Right lobe of liver (tissue), 6 donors: ENCODE data around the gene CEPT1. TPM values are rescaled to one million over a fixed set of nuclear protein-coding genes. Genes with fewer than 3 reads are reported as not detected.
A peak's percentile ranks its signal among the peaks of the same experiment; 100 is the strongest.

Source experiments
- ATAC-seq, 4 donors: fragments of 200-7000 bp; cut with Tn5 transposase; one replicate each; pipeline ENCODE4 v1.9.1; 2020; ENCODE audit warnings: mild to moderate bottlenecking in 4 of 4, moderate library complexity in 4 of 4
- DNase-seq, 3 donors: peaks; one replicate each; pipeline ENCODE4 v3.0.0-alpha.2; 2020
- H3K27ac ChIP-seq, 3 donors: fragments of 200-600 bp; one replicate each; pipeline ENCODE4 v1.8.0; 2022
- H3K27me3 ChIP-seq, 2 donors: fragments of 200-600 bp; one replicate each; pipeline ENCODE4 v1.8.0; 2022
- H3K36me3 ChIP-seq, 4 donors: fragments of 200-600 bp; sonication (generic) in 1 of 4; one replicate each; pipeline versions ENCODE4 v1.5.1 to v1.8.0; 2017 to 2022; ENCODE audit warnings: control low read depth in 1 of 4
- H3K4me1 ChIP-seq, 4 donors: fragments of 200-600 bp; sonication (generic) in 1 of 4; one replicate each; pipeline versions ENCODE4 v1.5.1 to v1.8.0; 2017 to 2022; ENCODE audit warnings: control low read depth in 1 of 4
- H3K4me3 ChIP-seq, 3 donors: fragments of 200-600 bp; one replicate each; pipeline ENCODE4 v1.8.0; 2022
- H3K9me3 ChIP-seq, 4 donors: fragments of 200-600 bp; sonication (generic) in 1 of 4; one replicate each; pipeline versions ENCODE4 v1.5.1 to v1.8.0; 2017 to 2022; ENCODE audit warnings: control low read depth in 1 of 4
- CTCF ChIP-seq, 4 donors: fragments of 200-600 bp in 3 of 4; fragments of 450-650 bp in 1 of 4; IDR thresholded peaks; one replicate each; pipeline versions ENCODE4 v1.5.1 to v1.8.0; 2016 to 2022; ENCODE audit warnings: antibody characterized with exemption in 4 of 4, mild to moderate bottlenecking in 2 of 4
- POLR2A ChIP-seq: fragments of 450-650 bp; IDR thresholded peaks from one replicate; pipeline ENCODE4 v1.6.1; 2017; ENCODE audit warnings: antibody characterized with exemption, mild to moderate bottlenecking
- WGBS: methylation state at CpG from one replicate; pipeline ENCODE4 v1.1.6; 2018; ENCODE audit warnings: low coverage, low lambda C conversion rate; ENCODE audit not compliant: insufficient coverage; ENCODE audit errors: missing lambda C conversion rate; 5-methylcytosine and 5-hydroxymethylcytosine counted together
- intact Hi-C, 2 donors: fragments of 100-400 bp; cut with DNase I; formaldehyde crosslinking; loops; one replicate each; pipeline versions ENCODE4 v1.11.2 to v1.14.1; 2022
- total RNA-seq, 6 experiments: library from RNA; depleted of rRNA in 2 of 6; stranded (reverse); fragments of >200 nt in 2 of 6; fragmentation: NEBNext Ultra II Directional in 3 of 6; extraction: Animal tissue kit (Norgen Biotek cat#: 25700) in 3 of 6; gene quantifications; one replicate each; pipeline versions ENCODE4 v1.1.0 to v1.2.4, GENCODE V29; 2016 to 2023
- donor health status: DM: no; HTN: yes; CAD: no.
- donor health status: DM: no; HTN: no; CAD: no.
- donor health status: DM: no; HTN: no; CAD: no.
- donor health status: DM: no; HTN: yes; CAD: no.
- donor health status: DM: no; HTN: yes; CAD: no.

The CEPT1 gene
- total RNA-seq, 6 experiments from 2014 or later = 21.9 to 35.0 (median 27.8) TPM

GRCh38 chr1:111161843-111162487, 21.9 kb downstream of the CEPT1 start:
- intact Hi-C loops = no loop called here
- Histone ChIP-seq H3K9me3 (no peaks in the 10 kb centered on the region), H3K4me3 (no peak overlapping the region), H3K4me1 (no peaks in the 10 kb centered on the region), H3K27ac (no peak overlapping the region), H3K27me3 (no peaks in the 10 kb centered on the region), H3K36me3 (peaks cover 0 to 16% (median 5%) of the 10 kb centered on the region in 4 donors)
- no peak for DNase-seq
- TF ChIP-seq POLR2A (no peak), CTCF (IDR thresholded peaks at IDR 0.05) (no peak)
- peak in 3 of 4 donors; percentile 20 to 50 (median 49) for ATAC-seq
- WGBS = 25% methylated on average over 1 of the region's 1 CpG

- ATAC-seq = no peak
- DNase-seq = no peak
- Histone ChIP-seq H3K4me1 (no peaks in the 10 kb centered on the region), H3K27ac (no peak overlapping the region), H3K9me3 (no peaks in the 10 kb centered on the region), H3K36me3 (peaks cover 0 to 19% (median 5%) of the 10 kb centered on the region in 4 donors), H3K4me3 (no peak overlapping the region), H3K27me3 (no peaks in the 10 kb centered on the region)
- 100% methylated on average over 2 of the region's 2 CpGs for WGBS
- TF ChIP-seq POLR2A = no peak
- TF ChIP-seq CTCF (IDR thresholded peaks at IDR 0.05) = no peak
- intact Hi-C loops = no loop called here
Measured at GRCh38 chr1:111162488-111162880, 22.5 kb downstream of the CEPT1 start.

- no peak overlapping the region for H3K27ac ChIP-seq
- 94% methylated on average over 4 of the region's 4 CpGs for WGBS
- H3K36me3 ChIP-seq = peaks cover 0 to 19% (median 7%) of the 10 kb centered on the region in 4 donors
- H3K4me3 ChIP-seq = no peak overlapping the region
- no peaks in the 10 kb centered on the region for H3K27me3 ChIP-seq
- intact Hi-C loops = no loop called here
- no peak for DNase-seq
- H3K4me1 ChIP-seq = no peaks in the 10 kb centered on the region
- TF ChIP-seq POLR2A (no peak), CTCF (IDR thresholded peaks at IDR 0.05) (no peak)
- ATAC-seq = no peak
- H3K9me3 ChIP-seq = no peaks in the 10 kb centered on the region
Measured at GRCh38 chr1:111163363-111163762, 23.3 kb downstream of the CEPT1 start.

GRCh38 chr1:111164151-111164550, 24.1 kb downstream of the CEPT1 start:
- WGBS = 95% methylated on average over 2 of the region's 2 CpGs
- Histone ChIP-seq H3K36me3 (peaks cover 0 to 19% (median 7%) of the 10 kb centered on the region in 4 donors), H3K27me3 (no peaks in the 10 kb centered on the region), H3K27ac (no peak overlapping the region), H3K4me1 (no peaks in the 10 kb centered on the region), H3K4me3 (no peak overlapping the region), H3K9me3 (no peaks in the 10 kb centered on the region)
- intact Hi-C loops = no loop called here
- ATAC-seq (no peak), DNase-seq (no peak)
- TF ChIP-seq POLR2A (no peak), CTCF (IDR thresholded peaks at IDR 0.05) (no peak)
